ENCODE data around the gene KRTAP10-4.
"Not testable (repeated sequence)": the region's sequence is repeated elsewhere in the genome, so short reads cannot be mapped to it uniquely, and the experiment has no call there.

The KRTAP10-4 gene

GRCh38 chr21:44558695-44559094, 14.8 kb upstream of the KRTAP10-4 start, which contains the start of gene KRTAP10-3:
Gene KRTAP10-3, minus strand, starts transcription at chr21:44558795. Its CDS starts 80 bp downstream, at chr21:44558715.
- no peak for DNase-seq

- DNase-seq = no peak
Measured at GRCh38 chr21:44564099-44564498, 9.4 kb upstream of the KRTAP10-4 start.

GRCh38 chr21:44564886-44565598, 8.5 kb upstream of the KRTAP10-4 start:
- DNase-seq = no peak

GRCh38 chr21:44566403-44566802, 7.1 kb upstream of the KRTAP10-4 start:
- no peak for DNase-seq

- DNase-seq = no peak
Measured at GRCh38 chr21:44567481-44568171, 5.9 kb upstream of the KRTAP10-4 start.

- no peak for DNase-seq
Measured at GRCh38 chr21:44568261-44568660, 5.3 kb upstream of the KRTAP10-4 start.

GRCh38 chr21:44568667-44569556, 4.6 kb upstream of the KRTAP10-4 start:
- DNase-seq = no peak

GRCh38 chr21:44569861-44570517, 3.5 kb upstream of the KRTAP10-4 start:
- no peak for DNase-seq

GRCh38 chr21:44571296-44571695, 2.2 kb upstream of the KRTAP10-4 start:
- no peak for DNase-seq

- DNase-seq = no peak
Measured at GRCh38 chr21:44571844-44572782, 1.4 kb upstream of the KRTAP10-4 start.

GRCh38 chr21:44572959-44573583, 458 bp upstream of the KRTAP10-4 start:
- DNase-seq = no peak

- no peak for DNase-seq
Measured at GRCh38 chr21:44574457-44575306, 1.2 kb downstream of the KRTAP10-4 start.

- no peak for DNase-seq
Measured at GRCh38 chr21:44575307-44576024, 1.9 kb downstream of the KRTAP10-4 start.

GRCh38 chr21:44576025-44576420, 2.5 kb downstream of the KRTAP10-4 start:
- DNase-seq = no peak

- no peak for DNase-seq
Measured at GRCh38 chr21:44578371-44579055, 5.0 kb downstream of the KRTAP10-4 start.

- no peak for DNase-seq
Measured at GRCh38 chr21:44579056-44579832, 5.7 kb downstream of the KRTAP10-4 start.

- no peak for DNase-seq
Measured at GRCh38 chr21:44579833-44580144, 6.3 kb downstream of the KRTAP10-4 start.

- not testable (repeated sequence) for DNase-seq
Measured at GRCh38 chr21:44580231-44580821, 6.8 kb downstream of the KRTAP10-4 start, which contains the start of gene KRTAP10-5. Gene KRTAP10-5, minus strand, starts transcription at chr21:44580604. Its CDS starts 26 bp downstream, at chr21:44580578.

All from NCI-H1436 (cell line).